WTC11 (cell line): ENCODE measurements around the gene ZDHHC18. TPM values are rescaled to one million over a fixed set of nuclear protein-coding genes. Genes with fewer than 3 reads are reported as not detected.

Experiments used
- ATAC-seq: fragments of 200-7000 bp; cut with Tn5 transposase; 2 replicates; pipeline ENCODE4 v1.10.0; 2021; ENCODE audit warnings: mild to moderate bottlenecking, moderate library complexity
- Bru-seq: library from RNA; stranded (reverse); fragments of 400-500 nt; gene quantifications from one replicate; lab custom pipeline; 2021; lab: Mats Ljungman, UMichigan
- CTCF ChIA-PET: fragments of 300-600 bp; sonication (Branson Sonifier 250); formaldehyde crosslinking; loops from one replicate; lab custom pipeline; 2021; ENCODE audit warnings: antibody characterized with exemption; lab: Charles Lee
- POLR2A ChIA-PET: fragments of 350-600 bp; sonication (Branson Sonifier 250); formaldehyde crosslinking; loops from one replicate; lab custom pipeline; 2021; ENCODE audit warnings: antibody characterized with exemption; lab: Charles Lee
- DNase-seq: peaks from one replicate; pipeline ENCODE4 v3.0.0; 2021; ENCODE audit warnings: low spot score
- H3K27ac Mint-ChIP-seq: 2 replicates; pipeline ENCODE4 v1.8.0; 2021; ENCODE audit warnings: mixed read lengths
- H3K27me3 Mint-ChIP-seq: 2 replicates; pipeline ENCODE4 v1.8.0; 2021; ENCODE audit warnings: low read depth, mild to moderate bottlenecking, moderate library complexity, mixed read lengths
- H3K36me3 Mint-ChIP-seq: 2 replicates; pipeline ENCODE4 v1.8.0; 2021; ENCODE audit warnings: mixed read lengths
- H3K4me1 Mint-ChIP-seq: 2 replicates; pipeline ENCODE4 v1.8.0; 2022; ENCODE audit warnings: mixed read lengths
- H3K4me3 Mint-ChIP-seq: 2 replicates; pipeline ENCODE4 v1.8.0; 2021; ENCODE audit warnings: mild to moderate bottlenecking, moderate library complexity, mixed read lengths
- H3K9me3 Mint-ChIP-seq: 2 replicates; pipeline ENCODE4 v1.8.0; 2021; ENCODE audit warnings: mixed read lengths
- CDX4 ChIP-seq: fragments of 250-450 bp; sonication (Bioruptor Pico); IDR thresholded peaks from 2 replicates; pipeline ENCODE4 v1.9.0; 2021; ENCODE audit warnings: moderate library complexity, mild to moderate bottlenecking, inconsistent platforms, borderline replicate concordance
- CTCF ChIP-seq: fragments of 200-600 bp; IDR thresholded peaks from 2 replicates; pipeline ENCODE4 v1.8.0; 2022; ENCODE audit warnings: antibody characterized with exemption
- EMX1 ChIP-seq: fragments of 250-450 bp; sonication (Bioruptor Pico); IDR thresholded peaks from 2 replicates; pipeline ENCODE4 v1.8.0; 2021; ENCODE audit warnings: mild to moderate bottlenecking
- ETV6 ChIP-seq: sonication (generic); formaldehyde crosslinking; IDR thresholded peaks from 2 replicates; pipeline ENCODE4 v1.8.1; 2022; ENCODE audit warnings: mild to moderate bottlenecking, missing genetic modification reagents
- GTF2I ChIP-seq: fragments of 250-450 bp; sonication (Bioruptor Pico); conservative IDR thresholded peaks from 2 replicates; pipeline ENCODE4 v1.4.0; 2021; ENCODE audit warnings: mild to moderate bottlenecking
- IRF2 ChIP-seq: sonication (generic); formaldehyde crosslinking; IDR thresholded peaks from 2 replicates; pipeline ENCODE4 v1.8.0; 2022; ENCODE audit warnings: low read depth, missing genetic modification reagents, borderline replicate concordance
- MAX ChIP-seq: sonication (generic); formaldehyde crosslinking; IDR thresholded peaks from 2 replicates; pipeline ENCODE4 v1.8.0; 2022; ENCODE audit warnings: mild to moderate bottlenecking, missing genetic modification reagents
- MYBL2 ChIP-seq: sonication (generic); formaldehyde crosslinking; IDR thresholded peaks from 2 replicates; pipeline ENCODE4 v1.8.1; 2023; ENCODE audit warnings: mild to moderate bottlenecking, moderate library complexity, missing genetic modification reagents
- NFATC4 ChIP-seq: fragments of 250-450 bp; sonication (Bioruptor Pico); IDR thresholded peaks from 2 replicates; pipeline ENCODE4 v1.9.0; 2021; ENCODE audit warnings: mild to moderate bottlenecking
- NFE2L1 ChIP-seq: sonication (generic); formaldehyde crosslinking; IDR thresholded peaks from 2 replicates; pipeline ENCODE4 v1.8.1; 2023; ENCODE audit warnings: missing genetic modification reagents
- SMAD4 ChIP-seq: sonication (generic); formaldehyde crosslinking; IDR thresholded peaks from 2 replicates; pipeline ENCODE4 v1.8.0; 2022; ENCODE audit warnings: mild to moderate bottlenecking, missing genetic modification reagents
- SP1 ChIP-seq: sonication (generic); formaldehyde crosslinking; conservative IDR thresholded peaks from 2 replicates; pipeline ENCODE4 v1.8.1; 2022; ENCODE audit warnings: missing genetic modification reagents
- STAT6 ChIP-seq: sonication (generic); formaldehyde crosslinking; conservative IDR thresholded peaks from 2 replicates; pipeline ENCODE4 v1.8.1; 2023; ENCODE audit warnings: mild to moderate bottlenecking, low read depth, missing genetic modification reagents, moderate library complexity
- TP53 ChIP-seq: sonication (generic); formaldehyde crosslinking; IDR thresholded peaks from 2 replicates; pipeline ENCODE4 v1.8.1; 2023; ENCODE audit warnings: mild to moderate bottlenecking, missing genetic modification reagents
- ZNF416 ChIP-seq: fragments of 250-450 bp; sonication (Bioruptor Pico); IDR thresholded peaks from 2 replicates; pipeline ENCODE4 v1.9.0; 2021; ENCODE audit warnings: mild to moderate bottlenecking, inconsistent platforms
- ZNF671 ChIP-seq: fragments of 250-450 bp; sonication (Bioruptor Pico); IDR thresholded peaks from 2 replicates; pipeline ENCODE4 v1.8.0; 2021; ENCODE audit warnings: mild to moderate bottlenecking
- long read RNA-seq, 3 experiments: library from RNA in 1 of 3; library from capped mRNA in 1 of 3; library from polyadenylated mRNA in 1 of 3; unstranded in 2 of 3; stranded (forward) in 1 of 3; transcript quantifications; one replicate each; pipeline ENCODE4 v2.0.0, GENCODE V29; 2021
- total RNA-seq: library from RNA; stranded (reverse); gene quantifications from 3 replicates; pipeline ENCODE4 v1.2.3, GENCODE V29; 2021
- TF ChIP-seq, protein P1 (sequence below): sonication (generic); formaldehyde crosslinking; IDR thresholded peaks from 2 replicates; pipeline ENCODE4 v1.8.1; 2023; ENCODE audit warnings: mild to moderate bottlenecking, missing genetic modification reagents, moderate library complexity
- TF ChIP-seq, protein P2 (sequence below): sonication (generic); formaldehyde crosslinking; IDR thresholded peaks from 2 replicates; pipeline ENCODE4 v1.8.0; 2022; ENCODE audit warnings: mild to moderate bottlenecking, missing genetic modification reagents
- TF ChIP-seq, protein P3 (sequence below): sonication (generic); formaldehyde crosslinking; conservative IDR thresholded peaks from 2 replicates; pipeline ENCODE4 v1.8.1; 2022; ENCODE audit warnings: mild to moderate bottlenecking, missing genetic modification reagents
- TF ChIP-seq, protein P4 (sequence below): fragments of 250-450 bp; sonication (Bioruptor Pico); IDR thresholded peaks from 2 replicates; pipeline ENCODE4 v2.1.2; 2022; ENCODE audit warnings: mild to moderate bottlenecking, moderate library complexity

ZDHHC18 gene
- 26.5 to 29.8 TPM (median 28.7 TPM) in 3 replicates for total RNA-seq
- Bru-seq, nascent RNA, result percentile 60 among the genes with signal in this experiment
- long read RNA-seq, experiment 1, full-length matches to known transcripts, result 104 of 136 reads
- long read RNA-seq, experiment 1, partial matches to known transcripts, result 20 of 136 reads
- long read RNA-seq, experiment 1, other reads (novel, unspliced or antisense), result 12 of 136 reads
- long read RNA-seq, experiment 2, full-length matches to known transcripts, result 19 of 65 reads
- long read RNA-seq, experiment 2, partial matches to known transcripts, result 29 of 65 reads
- long read RNA-seq, experiment 2, other reads (novel, unspliced or antisense), result 17 of 65 reads
- long read RNA-seq, experiment 3, partial matches to known transcripts, result 2 of 6 reads
- long read RNA-seq, experiment 3, other reads (novel, unspliced or antisense), result 4 of 6 reads

- Mint-ChIP-seq H3K27ac (no peak within 1 kb of the TSS), H3K9me3 (peaks cover 6% of the 10 kb centered on the region), H3K36me3 (no peaks in the 10 kb centered on the region; the same call in 1 of the 2 replicates), H3K27me3 (peaks cover 2% of the 10 kb centered on the region; the same call in 1 of the 2 replicates), H3K4me3 (peak within 1 kb of the TSS; percentile 88), H3K4me1 (peaks cover 35% of the 10 kb centered on the region)
- ATAC-seq (peak; percentile 88), DNase-seq (peak; percentile 67)
- no peak for TF ChIP-seq SMAD4 (CRISPR knock-in tag)
- TF ChIP-seq, protein P1, sequence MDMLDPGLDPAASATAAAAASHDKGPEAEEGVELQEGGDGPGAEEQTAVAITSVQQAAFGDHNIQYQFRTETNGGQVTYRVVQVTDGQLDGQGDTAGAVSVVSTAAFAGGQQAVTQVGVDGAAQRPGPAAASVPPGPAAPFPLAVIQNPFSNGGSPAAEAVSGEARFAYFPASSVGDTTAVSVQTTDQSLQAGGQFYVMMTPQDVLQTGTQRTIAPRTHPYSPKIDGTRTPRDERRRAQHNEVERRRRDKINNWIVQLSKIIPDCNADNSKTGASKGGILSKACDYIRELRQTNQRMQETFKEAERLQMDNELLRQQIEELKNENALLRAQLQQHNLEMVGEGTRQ (CRISPR knock-in tag), result no peak
- TF ChIP-seq SP1 (CRISPR knock-in tag), result 0 out of 2 replicates have a peak, but pooled peaks have one; percentile 46
- no peak for TF ChIP-seq STAT6 (CRISPR knock-in tag)
- TF ChIP-seq MYBL2 (CRISPR knock-in tag), result no peak
- 0 out of 2 replicates have a peak, but pooled peaks have one; percentile 54 for TF ChIP-seq ETV6 (CRISPR knock-in tag)
- no peak for TF ChIP-seq GTF2I (CRISPR knock-in tag)
- TF ChIP-seq, protein P2, sequence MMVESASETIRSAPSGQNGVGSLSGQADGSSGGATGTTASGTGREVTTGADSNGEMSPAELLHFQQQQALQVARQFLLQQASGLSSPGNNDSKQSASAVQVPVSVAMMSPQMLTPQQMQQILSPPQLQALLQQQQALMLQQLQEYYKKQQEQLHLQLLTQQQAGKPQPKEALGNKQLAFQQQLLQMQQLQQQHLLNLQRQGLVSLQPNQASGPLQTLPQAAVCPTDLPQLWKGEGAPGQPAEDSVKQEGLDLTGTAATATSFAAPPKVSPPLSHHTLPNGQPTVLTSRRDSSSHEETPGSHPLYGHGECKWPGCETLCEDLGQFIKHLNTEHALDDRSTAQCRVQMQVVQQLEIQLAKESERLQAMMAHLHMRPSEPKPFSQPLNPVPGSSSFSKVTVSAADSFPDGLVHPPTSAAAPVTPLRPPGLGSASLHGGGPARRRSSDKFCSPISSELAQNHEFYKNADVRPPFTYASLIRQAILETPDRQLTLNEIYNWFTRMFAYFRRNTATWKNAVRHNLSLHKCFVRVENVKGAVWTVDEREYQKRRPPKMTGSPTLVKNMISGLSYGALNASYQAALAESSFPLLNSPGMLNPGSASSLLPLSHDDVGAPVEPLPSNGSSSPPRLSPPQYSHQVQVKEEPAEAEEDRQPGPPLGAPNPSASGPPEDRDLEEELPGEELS (CRISPR knock-in tag), result no peak
- 0 out of 2 replicates have a peak, but pooled peaks have one; percentile 43 for TF ChIP-seq ZNF416
- TF ChIP-seq, protein P3, sequence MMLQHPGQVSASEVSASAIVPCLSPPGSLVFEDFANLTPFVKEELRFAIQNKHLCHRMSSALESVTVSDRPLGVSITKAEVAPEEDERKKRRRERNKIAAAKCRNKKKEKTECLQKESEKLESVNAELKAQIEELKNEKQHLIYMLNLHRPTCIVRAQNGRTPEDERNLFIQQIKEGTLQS (CRISPR knock-in tag), result no peak
- TF ChIP-seq CTCF, result peak; percentile 51; the same call in 1 of the 2 replicates
- ChIA-PET CTCF (interaction anchor here (0.5 to 2.2 kb wide), 11 partner anchors 15 to 636 kb away, joined by 3 to 8 read pairs (median 4); partner anchors contain the start of gene CATSPER4), POLR2A (no interaction called here)
These were observed at the start of gene ZDHHC18 for GRCh38 chr1:26826261-26827105. Gene ZDHHC18, plus strand, starts transcription at chr1:26826688. Its CDS starts 117 bp downstream, at chr1:26826805.

GRCh38 chr1:26779098-26779668 is 47.3 kb upstream of the ZDHHC18 start:
- Mint-ChIP-seq H3K36me3 (peaks cover 70% of the 10 kb centered on the region), H3K4me3 (no peak overlapping the region), H3K4me1 (peaks cover 18% of the 10 kb centered on the region), H3K27me3 (no peaks in the 10 kb centered on the region), H3K9me3 (no peaks in the 10 kb centered on the region), H3K27ac (no peak overlapping the region)
- no peak for DNase-seq
- CTCF ChIA-PET, result interaction anchor here (2.6 kb wide), 1 partner anchor 10 kb away, joined by 11 read pairs; no protein-coding TSS in a partner anchor
- no peak for ATAC-seq
- POLR2A ChIA-PET, result no interaction called here
- TF ChIP-seq EMX1 (CRISPR knock-in tag) (no peak), TP53 (no peak), NFATC4 (CRISPR knock-in tag) (no peak), NFE2L1 (no peak), IRF2 (CRISPR knock-in tag) (no peak), MAX (CRISPR knock-in tag) (no peak), CDX4 (CRISPR knock-in tag) (no peak), ZNF671 (CRISPR knock-in tag) (no peak)
- TF ChIP-seq, protein P4, sequence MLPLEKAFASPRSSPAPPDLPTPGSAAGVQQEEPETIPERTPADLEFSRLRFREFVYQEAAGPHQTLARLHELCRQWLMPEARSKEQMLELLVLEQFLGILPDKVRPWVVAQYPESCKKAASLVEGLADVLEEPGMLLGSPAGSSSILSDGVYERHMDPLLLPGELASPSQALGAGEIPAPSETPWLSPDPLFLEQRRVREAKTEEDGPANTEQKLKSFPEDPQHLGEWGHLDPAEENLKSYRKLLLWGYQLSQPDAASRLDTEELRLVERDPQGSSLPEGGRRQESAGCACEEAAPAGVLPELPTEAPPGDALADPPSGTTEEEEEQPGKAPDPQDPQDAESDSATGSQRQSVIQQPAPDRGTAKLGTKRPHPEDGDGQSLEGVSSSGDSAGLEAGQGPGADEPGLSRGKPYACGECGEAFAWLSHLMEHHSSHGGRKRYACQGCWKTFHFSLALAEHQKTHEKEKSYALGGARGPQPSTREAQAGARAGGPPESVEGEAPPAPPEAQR (CRISPR knock-in tag), result no peak
